AG04450 (cell line): ENCODE results near the gene REPS1. TPM values are rescaled to one million over a fixed set of nuclear protein-coding genes. Genes with fewer than 3 reads are reported as not detected.

Experiments
- CTCF ChIA-PET: fragments of 300-600, 350-600 bp; formaldehyde crosslinking; extraction: SDS; loops from one replicate; lab custom pipeline; 2022; ENCODE audit warnings: antibody characterized with exemption, inconsistent platforms; lab: Charles Lee
- POLR2A ChIA-PET: fragments of 350-600 bp; formaldehyde crosslinking; extraction: SDS; loops from one replicate; lab custom pipeline; 2021; ENCODE audit warnings: antibody characterized with exemption, inconsistent platforms; lab: Yijun Ruan, JAX
- DNase-seq: peaks from one replicate; pipeline ENCODE4 v3.0.0-alpha.2; 2011; ENCODE audit warnings: low read depth, low spot score
- H3K27ac ChIP-seq: one replicate; pipeline ENCODE4 v1.5.1; 2012; ENCODE audit warnings: low read depth, low read length, control low read depth
- H3K27me3 ChIP-seq: one replicate; pipeline ENCODE4 v1.6.0; 2012; ENCODE audit warnings: low read length; ENCODE audit not compliant: control insufficient read depth, insufficient read depth
- H3K4me3 ChIP-seq: 2 replicates; pipeline ENCODE4 v1.5.1; 2011; ENCODE audit warnings: mild to moderate bottlenecking, low read depth, low read length, control low read depth
- H3K9me3 ChIP-seq: 2 replicates; pipeline ENCODE4 v1.5.1; 2012; ENCODE audit warnings: low read length; ENCODE audit not compliant: control insufficient read depth, insufficient read depth
- polyA plus RNA-seq: library from polyadenylated mRNA; depleted of rRNA; stranded (reverse); fragments of >200 nt; gene quantifications from 2 replicates; pipeline ENCODE4 v1.2.3, GENCODE V29; 2011
- TF ChIP-seq, protein P1 (sequence below): IDR thresholded peaks from 2 replicates; pipeline ENCODE4 v1.5.1; 2011; ENCODE audit warnings: low read depth, low read length, control low read depth, inconsistent platforms

Gene REPS1
- polyA plus RNA-seq, 1 experiment = 36.6 TPM

- Histone ChIP-seq H3K4me3 (no peak overlapping the region), H3K27me3 (no peaks in the 10 kb centered on the region), H3K9me3 (no peaks in the 10 kb centered on the region), H3K27ac (no peak overlapping the region)
- TF ChIP-seq, protein P1, sequence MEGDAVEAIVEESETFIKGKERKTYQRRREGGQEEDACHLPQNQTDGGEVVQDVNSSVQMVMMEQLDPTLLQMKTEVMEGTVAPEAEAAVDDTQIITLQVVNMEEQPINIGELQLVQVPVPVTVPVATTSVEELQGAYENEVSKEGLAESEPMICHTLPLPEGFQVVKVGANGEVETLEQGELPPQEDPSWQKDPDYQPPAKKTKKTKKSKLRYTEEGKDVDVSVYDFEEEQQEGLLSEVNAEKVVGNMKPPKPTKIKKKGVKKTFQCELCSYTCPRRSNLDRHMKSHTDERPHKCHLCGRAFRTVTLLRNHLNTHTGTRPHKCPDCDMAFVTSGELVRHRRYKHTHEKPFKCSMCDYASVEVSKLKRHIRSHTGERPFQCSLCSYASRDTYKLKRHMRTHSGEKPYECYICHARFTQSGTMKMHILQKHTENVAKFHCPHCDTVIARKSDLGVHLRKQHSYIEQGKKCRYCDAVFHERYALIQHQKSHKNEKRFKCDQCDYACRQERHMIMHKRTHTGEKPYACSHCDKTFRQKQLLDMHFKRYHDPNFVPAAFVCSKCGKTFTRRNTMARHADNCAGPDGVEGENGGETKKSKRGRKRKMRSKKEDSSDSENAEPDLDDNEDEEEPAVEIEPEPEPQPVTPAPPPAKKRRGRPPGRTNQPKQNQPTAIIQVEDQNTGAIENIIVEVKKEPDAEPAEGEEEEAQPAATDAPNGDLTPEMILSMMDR = no peak
- no peak for DNase-seq
- CTCF ChIA-PET = no interaction called here
- POLR2A ChIA-PET = no interaction called here
Observed at GRCh38 chr6:138907167-138907566, 80.9 kb downstream of the REPS1 start.

- CTCF ChIA-PET = no interaction called here
- TF ChIP-seq, protein P1 = no peak
- POLR2A ChIA-PET = no interaction called here
- no peaks in the 10 kb centered on the region for H3K9me3 ChIP-seq
- H3K27me3 ChIP-seq = no peaks in the 10 kb centered on the region
- no peak for DNase-seq
- no peak overlapping the region for H3K27ac ChIP-seq
- no peak overlapping the region for H3K4me3 ChIP-seq
Observed at GRCh38 chr6:138897031-138897430, 91.0 kb downstream of the REPS1 start.

DNA sequence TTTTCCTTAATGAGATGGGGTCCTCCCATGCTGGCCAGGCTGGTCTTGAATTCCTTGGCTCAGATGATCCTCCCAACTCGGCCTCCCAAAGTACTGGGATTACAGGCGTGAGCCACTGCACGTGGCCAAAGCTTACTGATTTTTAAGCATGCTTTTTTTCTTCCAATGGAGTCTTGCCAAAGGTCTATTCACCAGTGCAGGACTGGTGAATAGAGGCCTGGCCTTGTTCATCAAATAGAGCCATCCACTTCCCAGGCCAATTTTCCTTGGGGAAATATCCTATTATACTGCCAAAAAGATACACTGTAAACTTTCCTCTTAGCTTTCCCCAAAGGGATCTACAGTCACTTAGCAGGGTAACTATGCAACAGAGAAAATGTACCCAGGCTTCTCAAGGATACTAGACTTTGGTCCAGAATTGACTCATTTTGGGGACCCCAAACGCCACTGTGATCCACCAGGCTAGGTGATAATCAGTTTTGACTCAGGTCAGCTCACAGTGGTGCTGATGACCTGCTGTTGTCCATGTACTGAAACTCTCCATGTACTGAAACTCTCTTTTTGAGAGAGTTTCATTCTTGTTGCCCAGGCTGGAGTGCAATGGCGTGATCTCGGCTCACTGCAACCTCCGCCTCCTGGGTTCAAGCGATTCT, 91.8 kb downstream of the REPS1 start:
- Histone ChIP-seq H3K4me3 (no peak overlapping the region), H3K27me3 (no peaks in the 10 kb centered on the region), H3K27ac (no peak overlapping the region), H3K9me3 (no peaks in the 10 kb centered on the region)
- DNase-seq = no peak
- POLR2A ChIA-PET = no interaction called here
- TF ChIP-seq, protein P1 = no peak
- CTCF ChIA-PET = interaction anchor here (0.6 kb wide), 1 partner anchor 69 kb away, joined by 3 read pairs; no protein-coding TSS in a partner anchor

DNA sequence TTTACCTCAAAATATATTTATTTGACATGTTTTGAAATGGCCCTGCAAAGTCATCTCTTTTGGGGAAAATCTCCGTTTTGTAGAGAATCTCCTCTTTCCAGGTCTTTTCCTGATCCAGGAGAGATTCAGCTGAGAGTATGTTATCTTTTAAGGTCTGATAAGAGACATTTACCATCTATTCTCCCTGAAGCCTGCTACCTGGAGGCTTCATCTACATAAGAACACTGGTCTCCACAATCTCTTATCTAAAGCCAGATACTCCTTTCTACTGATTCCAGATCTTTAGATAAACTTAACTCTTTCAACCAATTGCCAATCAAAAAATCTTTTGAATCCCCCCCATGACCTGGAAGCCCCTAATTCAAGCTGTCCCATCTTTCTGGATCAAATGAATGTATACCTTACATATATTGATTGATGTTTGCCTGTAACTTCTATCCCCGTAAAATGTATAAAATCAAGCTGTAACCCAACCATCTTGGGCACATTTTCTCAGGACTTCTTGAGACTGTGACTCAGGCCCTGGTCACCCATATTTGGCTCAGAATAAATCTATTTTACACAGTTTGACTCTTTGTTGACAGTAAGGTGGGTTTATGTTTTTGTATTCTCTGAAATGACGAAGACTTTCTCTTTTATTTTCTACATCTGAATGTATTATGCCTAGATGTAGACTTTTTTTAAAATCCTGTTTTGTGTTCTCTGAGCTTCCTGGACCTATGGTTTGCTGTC, 96.6 kb downstream of the REPS1 start:
- TF ChIP-seq, protein P1 = no peak
- ChIA-PET CTCF (no interaction called here), POLR2A (no interaction called here)
- H3K27ac ChIP-seq = no peak overlapping the region
- H3K9me3 ChIP-seq = no peaks in the 10 kb centered on the region
- H3K27me3 ChIP-seq = no peaks in the 10 kb centered on the region
- DNase-seq = no peak
- no peak overlapping the region for H3K4me3 ChIP-seq

DNA sequence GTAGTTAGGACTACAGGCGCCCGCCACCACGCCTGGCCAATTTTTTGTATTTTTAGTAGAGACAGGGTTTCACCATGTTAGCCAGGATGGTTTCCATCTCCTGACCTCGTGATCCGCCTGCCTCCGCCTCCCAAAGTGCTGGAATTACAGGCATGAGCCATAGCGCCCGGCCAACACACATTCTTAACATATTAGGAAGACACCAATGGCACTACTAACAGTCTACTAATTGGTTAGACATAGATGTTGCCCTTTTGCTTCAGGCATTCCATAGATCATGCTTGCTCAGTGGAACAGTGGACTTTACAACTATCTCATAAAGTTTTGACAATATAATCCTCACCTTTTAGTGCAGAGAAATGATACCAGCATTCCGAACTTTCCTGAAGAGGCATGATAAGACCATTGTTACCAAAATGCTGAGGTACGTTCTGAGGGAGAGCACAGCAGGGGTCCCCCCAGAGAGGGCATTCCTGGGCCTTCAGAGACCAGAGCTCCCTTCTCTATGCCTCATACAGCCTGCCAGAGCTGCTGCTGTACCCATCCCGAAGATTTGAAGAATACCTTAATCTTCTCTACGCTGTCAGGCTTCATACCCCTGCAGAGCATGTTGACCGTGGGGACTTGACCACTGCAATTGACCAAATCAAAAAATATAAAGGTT, 102.8 kb downstream of the REPS1 start:
- Histone ChIP-seq H3K27me3 (no peaks in the 10 kb centered on the region), H3K4me3 (no peak overlapping the region), H3K27ac (no peak overlapping the region), H3K9me3 (no peaks in the 10 kb centered on the region)
- TF ChIP-seq, protein P1 = no peak
- ChIA-PET CTCF (no interaction called here), POLR2A (no interaction called here)
- DNase-seq = no peak
